ENCODE results near the gene CAMK2B. TPM values are rescaled to one million over a fixed set of nuclear protein-coding genes. Genes with fewer than 3 reads are reported as not detected.
A peak's percentile ranks its signal among the peaks of the same experiment; 100 is the strongest.

Gene CAMK2B
- total RNA-seq, 1 donor from 2014 or later = 0.09 TPM

GRCh38 chr7:44279286-44279685, 46.1 kb downstream of the CAMK2B start:
- Histone ChIP-seq H3K36me3 (no peaks in the 10 kb centered on the region), H3F3A (ENCODE audit: low read depth) (peaks cover 6% of the 10 kb centered on the region), H2AFZ (replicated peaks) (no peak overlapping the region), H3K9me3 (ENCODE audit: low read depth) (no peaks in the 10 kb centered on the region), H3K4me1 (peaks cover 20% of the 10 kb centered on the region), H3K9ac (no peak overlapping the region), H4K20me1 (ENCODE audit: low read depth) (no peaks in the 10 kb centered on the region), H3K27me3 (peaks cover 5% of the 10 kb centered on the region), H3K4me2 (no peak overlapping the region), H3K27ac (no peak overlapping the region), H3K4me3 (no peak overlapping the region), H3K79me2 (ENCODE audit: low read depth) (no peaks in the 10 kb centered on the region)
- Mint-ChIP-seq H3K27ac (no peak overlapping the region), H3K27me3 (ENCODE audit: insufficient read depth, low read depth) (peaks cover 9% of the 10 kb centered on the region), H3K4me3 (no peak overlapping the region), H3K4me1 (peaks cover 18% of the 10 kb centered on the region), H3K9me3 (no peaks in the 10 kb centered on the region), H3K36me3 (no peaks in the 10 kb centered on the region)
- no peak for TF ChIP-seq EZH2phosphoT487 (IDR thresholded peaks at IDR 0.05)
- TF ChIP-seq EZH2 (IDR thresholded peaks at IDR 0.05) = no peak
- no peak for TF ChIP-seq CTCF (IDR thresholded peaks at IDR 0.05)
- DNase-seq (ENCODE audit: low spot score) = peak; percentile 35

GRCh38 chr7:44278451-44279161, 46.8 kb downstream of the CAMK2B start:
- Histone ChIP-seq H3K9ac (no peak overlapping the region), H3K27me3 (peaks cover 5% of the 10 kb centered on the region), H4K20me1 (ENCODE audit: low read depth) (no peaks in the 10 kb centered on the region), H3K36me3 (no peaks in the 10 kb centered on the region), H3F3A (ENCODE audit: low read depth) (peaks cover 6% of the 10 kb centered on the region), H3K9me3 (ENCODE audit: low read depth) (no peaks in the 10 kb centered on the region), H2AFZ (replicated peaks) (no peak overlapping the region), H3K4me2 (no peak overlapping the region), H3K79me2 (ENCODE audit: low read depth) (no peaks in the 10 kb centered on the region), H3K27ac (no peak overlapping the region), H3K4me3 (no peak overlapping the region), H3K4me1 (peaks cover 20% of the 10 kb centered on the region)
- Mint-ChIP-seq H3K9me3 (no peaks in the 10 kb centered on the region), H3K4me1 (peaks cover 19% of the 10 kb centered on the region), H3K27ac (no peak overlapping the region), H3K27me3 (ENCODE audit: insufficient read depth, low read depth) (peaks cover 9% of the 10 kb centered on the region), H3K36me3 (no peaks in the 10 kb centered on the region), H3K4me3 (no peak overlapping the region)
- TF ChIP-seq CTCF (IDR thresholded peaks at IDR 0.05) (no peak), EZH2 (IDR thresholded peaks at IDR 0.05) (no peak), EZH2phosphoT487 (IDR thresholded peaks at IDR 0.05) (no peak)
- no peak for DNase-seq (ENCODE audit: low spot score)

- H3K4me1 ChIP-seq = peaks cover 20% of the 10 kb centered on the region
- no peak overlapping the region for H3K4me3 Mint-ChIP-seq
- H3K27me3 ChIP-seq = peaks cover 5% of the 10 kb centered on the region
- peaks cover 19% of the 10 kb centered on the region for H3K4me1 Mint-ChIP-seq
- no peak overlapping the region for H3K27ac Mint-ChIP-seq
- no peaks in the 10 kb centered on the region for H3K36me3 Mint-ChIP-seq
- H3K4me3 ChIP-seq = no peak overlapping the region
- no peak overlapping the region for H3K27ac ChIP-seq
- H3K9me3 ChIP-seq (ENCODE audit: low read depth) = no peaks in the 10 kb centered on the region
- peaks cover 6% of the 10 kb centered on the region for H3F3A ChIP-seq (ENCODE audit: low read depth)
- no peak overlapping the region for H2AFZ ChIP-seq (replicated peaks)
- H4K20me1 ChIP-seq (ENCODE audit: low read depth) = no peaks in the 10 kb centered on the region
- no peak for TF ChIP-seq EZH2 (IDR thresholded peaks at IDR 0.05)
- TF ChIP-seq EZH2phosphoT487 (IDR thresholded peaks at IDR 0.05) = no peak
- TF ChIP-seq CTCF (IDR thresholded peaks at IDR 0.05) = no peak
- H3K79me2 ChIP-seq (ENCODE audit: low read depth) = no peaks in the 10 kb centered on the region
- no peaks in the 10 kb centered on the region for H3K9me3 Mint-ChIP-seq
- no peak overlapping the region for H3K4me2 ChIP-seq
- no peaks in the 10 kb centered on the region for H3K36me3 ChIP-seq
- peaks cover 8% of the 10 kb centered on the region for H3K27me3 Mint-ChIP-seq (ENCODE audit: insufficient read depth, low read depth)
- no peak overlapping the region for H3K9ac ChIP-seq
- no peak for DNase-seq (ENCODE audit: low spot score)
These were observed 47.5 kb downstream of the CAMK2B start for GRCh38 chr7:44277851-44278250.
